GM19452 (cell line): ENCODE results near the gene MED12L.
"Not testable (repeated sequence)": the region's sequence is repeated elsewhere in the genome, so short reads cannot be mapped to it uniquely, and the experiment has no call there.

Experiments
- ATAC-seq: cut with Tn5 transposase; IDR thresholded peaks from one replicate; pipeline ENCODE4 v1.9.1; 2021; ENCODE audit not compliant: unreplicated experiment

The MED12L gene

GRCh38 chr3:151133917-151134450, 48.5 kb downstream of the MED12L start:
- no peak for ATAC-seq

DNA sequence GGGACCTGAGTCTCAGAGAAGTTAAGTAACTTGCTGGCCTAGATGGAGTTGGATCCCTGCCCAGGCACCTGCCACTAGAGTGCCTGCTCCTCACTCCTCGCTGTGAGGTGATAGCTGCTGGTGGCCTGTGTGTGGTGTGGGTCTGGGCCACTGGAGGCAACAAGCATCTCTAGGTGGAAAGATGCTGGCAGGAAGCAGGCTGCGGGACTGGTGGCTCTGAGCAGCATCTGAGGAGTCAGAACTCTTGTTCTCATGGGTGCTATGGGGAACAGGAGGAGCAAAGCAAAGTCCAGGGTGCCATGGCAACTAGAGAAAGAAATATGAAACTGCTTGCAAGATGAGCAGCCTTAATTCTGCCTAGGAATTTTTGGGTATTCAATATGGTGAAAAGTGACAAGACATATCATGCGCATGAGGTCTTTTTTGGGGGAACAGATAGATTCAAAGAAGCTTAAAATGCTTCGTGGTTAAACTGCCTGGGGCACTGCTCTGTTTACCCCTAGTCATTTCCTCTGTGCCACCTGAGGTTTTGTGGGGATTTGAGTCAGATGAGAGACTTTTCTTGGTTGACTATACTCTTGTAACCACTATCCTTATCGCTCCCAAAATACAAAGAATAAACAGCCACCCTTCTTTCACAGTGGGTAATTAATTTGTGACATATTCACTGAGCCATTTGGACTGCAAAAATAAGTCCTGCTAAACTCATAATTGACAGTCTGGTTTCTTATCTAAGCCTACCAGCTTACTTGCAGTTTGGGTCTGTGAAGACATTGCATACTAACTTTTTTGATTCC, 50.3 kb downstream of the MED12L start:
- ATAC-seq: no peak

DNA sequence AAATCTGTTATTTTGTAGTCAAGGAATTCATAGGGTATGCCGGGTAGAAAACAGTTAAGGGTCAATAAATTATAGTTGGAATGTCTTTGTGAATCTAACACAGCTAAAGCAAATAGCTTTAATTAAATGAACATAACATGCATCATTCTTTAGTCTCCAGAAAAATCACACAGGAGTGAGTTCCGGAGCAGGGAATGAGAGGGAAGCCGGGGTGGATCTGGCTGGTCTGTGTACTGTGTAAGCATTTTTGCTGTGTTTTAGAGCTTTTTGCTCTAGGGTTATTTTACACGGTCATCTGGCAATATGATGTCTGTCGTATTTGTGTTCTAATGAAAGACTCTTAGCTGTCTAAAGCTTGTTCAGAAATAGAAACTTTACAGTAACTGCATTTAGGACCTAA, 57.5 kb downstream of the MED12L start:
- no peak for ATAC-seq

GRCh38 chr3:151144016-151144415, 58.6 kb downstream of the MED12L start:
- ATAC-seq: no peak

DNA sequence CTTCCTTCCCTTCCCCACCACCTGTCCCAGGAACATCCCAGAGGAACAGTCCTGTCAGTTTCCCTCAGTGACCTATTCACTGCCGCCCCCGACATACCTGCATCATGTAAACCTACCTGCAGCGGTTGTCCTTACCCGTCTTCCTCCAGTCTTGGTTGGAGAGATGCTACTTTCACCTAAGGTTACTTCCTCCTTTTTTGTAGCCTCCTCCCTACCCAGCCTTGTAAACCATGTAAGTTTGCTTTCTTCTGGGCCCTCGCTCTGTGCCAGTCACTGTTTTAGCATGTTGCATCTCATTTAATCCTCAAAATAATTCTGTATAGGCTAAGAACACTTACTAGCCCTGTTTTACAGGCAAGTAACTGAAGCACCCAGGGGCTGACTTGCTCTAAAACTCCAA, 59.3 kb downstream of the MED12L start:
- ATAC-seq: no peak

DNA sequence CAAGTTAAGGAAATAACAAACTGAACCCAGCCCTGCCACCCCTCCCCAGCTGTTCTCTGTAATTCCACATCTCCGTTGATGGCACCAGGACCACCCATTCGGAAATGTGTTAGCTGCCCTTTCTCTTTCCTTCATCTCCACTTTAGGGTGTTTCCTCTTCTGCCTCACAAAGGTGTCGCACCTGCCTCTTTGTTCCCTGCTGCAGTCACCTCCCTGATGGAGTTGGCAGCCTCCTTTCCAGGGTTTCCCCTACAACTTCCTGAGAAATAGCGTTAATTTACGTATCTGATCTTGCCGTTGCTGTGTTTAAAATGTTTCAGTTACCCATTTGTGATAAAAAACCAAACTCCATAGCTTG, 60.2 kb downstream of the MED12L start:
- ATAC-seq: no peak

DNA sequence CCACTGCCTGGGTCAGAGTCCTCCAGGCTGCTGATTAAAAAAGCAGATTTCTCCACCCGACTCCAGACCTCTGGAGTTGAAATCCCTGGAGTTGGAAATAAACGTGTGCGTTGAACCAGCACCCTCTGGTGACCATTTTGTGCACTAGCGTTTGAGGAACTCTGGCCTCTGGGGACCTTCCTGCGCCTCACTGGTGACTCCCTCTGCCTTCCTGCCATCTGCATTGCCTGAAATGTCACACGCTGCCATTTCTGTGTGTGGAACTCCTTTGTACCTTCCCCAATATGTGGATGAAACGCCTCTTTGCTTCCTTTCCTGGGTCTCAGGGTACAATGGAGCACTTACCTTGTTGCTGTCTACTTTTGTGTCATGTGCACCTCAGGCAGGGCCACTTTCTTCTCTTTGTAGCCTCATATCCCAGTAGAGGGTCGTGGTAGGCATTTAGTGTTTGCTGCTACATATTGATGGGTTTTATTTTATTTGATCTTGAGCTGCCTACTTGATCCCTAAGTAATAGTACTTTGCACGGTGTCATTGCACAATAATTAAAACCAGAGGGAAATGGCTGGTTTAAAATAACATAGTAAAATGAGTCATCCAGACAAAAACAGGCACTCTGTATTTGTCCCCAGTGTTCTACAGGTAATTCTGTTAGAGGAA, 60.7 kb downstream of the MED12L start:
- ATAC-seq: peak; percentile 88

GRCh38 chr3:151146731-151147091, 61.2 kb downstream of the MED12L start:
- no peak for ATAC-seq

- no peak for ATAC-seq
Observed at GRCh38 chr3:151147299-151147698, 61.8 kb downstream of the MED12L start.

- no peak for ATAC-seq
Observed at GRCh38 chr3:151152455-151153079, 67.1 kb downstream of the MED12L start.

- no peak for ATAC-seq
Observed at GRCh38 chr3:151154566-151154965, 69.1 kb downstream of the MED12L start.

DNA sequence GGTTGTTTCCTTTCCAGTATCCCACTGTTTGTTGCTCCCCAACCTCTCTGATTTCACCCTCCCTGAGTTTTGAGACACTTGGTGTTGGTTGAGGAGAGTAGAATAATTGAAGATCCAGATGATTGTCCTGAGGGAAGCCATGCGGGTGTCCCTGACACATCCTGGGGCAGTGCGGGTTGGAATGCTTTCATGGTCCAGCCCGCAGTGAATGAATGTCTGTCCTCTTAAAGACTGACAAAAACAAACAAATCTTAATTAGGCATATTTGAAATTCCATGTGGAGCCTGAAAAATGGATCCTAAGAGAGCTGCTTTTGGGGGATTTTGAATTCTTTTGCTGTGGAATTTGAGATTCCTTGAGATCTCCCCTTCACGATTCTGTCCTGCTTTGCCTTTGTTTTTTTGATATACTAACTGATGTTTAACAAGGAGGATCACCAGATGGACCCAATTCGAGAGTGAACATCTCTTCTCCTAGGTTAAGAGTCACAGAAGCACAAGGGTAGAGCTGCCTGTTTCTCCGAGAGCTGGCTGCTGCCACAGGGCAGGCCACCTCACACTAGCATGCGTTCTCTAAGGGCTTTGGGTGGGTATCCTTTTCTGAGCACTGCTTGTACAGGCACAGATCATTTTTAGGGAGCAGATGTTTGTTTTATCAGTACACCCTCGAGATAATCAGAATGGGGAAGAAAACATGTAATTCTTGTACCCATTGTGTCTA, 70.1 kb downstream of the MED12L start:
- ATAC-seq: no peak

DNA sequence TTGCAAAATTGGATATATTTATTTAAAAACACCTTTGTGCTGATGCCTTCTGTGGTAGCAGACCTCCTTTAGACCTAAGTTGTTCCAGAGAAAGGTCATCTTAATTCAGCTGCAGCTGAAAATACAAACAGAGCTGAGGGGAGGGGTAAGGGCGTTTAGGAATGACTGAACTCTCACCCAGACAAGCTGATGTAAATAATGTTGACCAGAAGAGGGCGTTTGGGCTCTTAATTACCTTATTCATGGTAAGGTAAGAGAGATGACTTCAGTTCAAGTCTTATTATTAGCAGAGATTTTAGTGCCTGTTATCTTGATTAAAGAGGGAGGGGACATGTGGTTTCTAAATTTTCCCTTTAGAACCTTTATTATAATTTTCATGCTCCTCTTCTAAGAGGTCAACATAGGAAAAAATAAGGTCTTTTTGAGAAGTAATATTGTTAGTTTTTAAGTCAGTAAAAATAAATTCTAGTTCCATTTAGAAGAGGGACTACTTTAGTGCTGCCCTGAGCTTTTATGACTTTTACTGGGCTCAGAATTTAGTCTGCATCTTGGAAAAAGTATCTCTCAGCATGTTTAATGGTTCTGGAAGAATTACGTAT, 71.3 kb downstream of the MED12L start:
- peak; percentile 90 for ATAC-seq

DNA sequence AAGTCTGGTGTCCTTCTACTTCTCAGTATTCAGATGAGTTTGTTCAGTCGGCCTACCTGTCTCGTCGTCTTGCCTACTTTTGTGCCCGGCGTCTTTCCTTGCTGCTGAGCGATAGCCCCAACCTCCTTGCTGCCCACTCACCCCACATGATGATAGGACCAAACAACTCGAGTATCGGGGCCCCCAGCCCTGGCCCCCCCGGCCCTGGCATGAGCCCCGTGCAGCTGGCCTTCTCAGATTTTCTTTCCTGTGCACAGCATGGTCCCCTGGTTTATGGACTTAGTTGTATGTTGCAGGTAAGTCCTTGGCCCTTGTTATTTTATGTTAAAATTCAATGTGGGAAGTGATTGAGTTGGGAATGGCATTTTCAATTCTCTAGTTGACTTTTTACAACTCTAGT, 74.3 kb downstream of the MED12L start:
- no peak for ATAC-seq

DNA sequence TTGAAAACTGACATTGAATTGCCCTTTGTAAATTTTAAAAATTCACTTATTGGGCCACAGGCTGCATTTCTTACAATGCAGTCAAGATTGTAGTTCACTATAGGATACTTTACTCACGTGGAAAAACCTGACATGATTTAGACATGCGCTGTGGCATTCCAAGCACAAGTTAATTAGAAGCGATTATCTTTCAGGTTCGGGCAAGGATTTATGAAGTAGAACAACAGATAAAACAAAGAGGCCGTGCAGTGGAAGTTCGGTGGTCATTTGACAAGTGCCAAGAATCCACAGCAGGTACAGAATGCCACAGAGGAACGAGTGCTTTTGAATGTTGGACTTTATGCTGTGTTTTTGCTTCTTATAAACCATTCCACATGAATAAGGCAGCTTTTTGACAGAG, 79.8 kb downstream of the MED12L start:
- no peak for ATAC-seq

- ATAC-seq: no peak
Observed at GRCh38 chr3:151166161-151166560, 80.7 kb downstream of the MED12L start.

GRCh38 chr3:151168269-151169094, 83.0 kb downstream of the MED12L start:
- ATAC-seq: peak; percentile 44

DNA sequence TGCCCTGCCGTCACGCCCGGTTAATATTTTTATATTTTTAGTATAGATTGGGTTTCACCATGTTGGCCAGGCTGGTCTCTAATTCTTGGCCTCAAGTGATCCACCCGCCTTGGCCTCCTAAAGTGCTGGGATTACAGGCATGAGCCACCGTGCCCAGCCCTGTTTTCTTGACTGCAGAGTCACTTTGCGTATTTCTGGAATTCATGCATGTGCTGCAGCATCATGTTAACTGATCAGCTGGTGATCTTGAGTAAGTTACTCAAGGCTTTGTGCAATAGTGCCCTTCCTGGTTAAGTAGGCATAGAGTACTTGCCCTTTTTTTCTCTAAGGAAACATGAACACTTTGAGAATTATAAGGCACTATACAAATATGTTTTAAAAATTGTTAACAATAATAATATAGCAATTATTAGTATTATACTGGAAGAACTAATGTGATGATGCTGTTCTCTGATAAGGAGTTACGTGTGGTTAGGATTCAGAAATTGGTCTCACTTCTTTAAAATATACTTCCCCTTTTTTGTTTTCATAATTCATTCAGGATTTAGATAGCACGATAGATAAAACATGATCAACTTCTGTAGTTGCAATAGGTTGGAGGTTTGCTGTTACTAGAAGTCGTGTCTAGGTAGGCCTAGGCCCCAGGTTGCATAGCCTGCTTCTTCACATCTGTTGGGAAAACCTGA, 83.9 kb downstream of the MED12L start:
- no peak for ATAC-seq

GRCh38 chr3:151169948-151170679, 84.7 kb downstream of the MED12L start:
- ATAC-seq: not testable (repeated sequence)
